ENCODE measurements around the gene RAD51B.

GRCh38 chr14:68164711-68165113 lies 345.1 kb downstream of the RAD51B start:
- TF ChIP-seq, protein P1, sequence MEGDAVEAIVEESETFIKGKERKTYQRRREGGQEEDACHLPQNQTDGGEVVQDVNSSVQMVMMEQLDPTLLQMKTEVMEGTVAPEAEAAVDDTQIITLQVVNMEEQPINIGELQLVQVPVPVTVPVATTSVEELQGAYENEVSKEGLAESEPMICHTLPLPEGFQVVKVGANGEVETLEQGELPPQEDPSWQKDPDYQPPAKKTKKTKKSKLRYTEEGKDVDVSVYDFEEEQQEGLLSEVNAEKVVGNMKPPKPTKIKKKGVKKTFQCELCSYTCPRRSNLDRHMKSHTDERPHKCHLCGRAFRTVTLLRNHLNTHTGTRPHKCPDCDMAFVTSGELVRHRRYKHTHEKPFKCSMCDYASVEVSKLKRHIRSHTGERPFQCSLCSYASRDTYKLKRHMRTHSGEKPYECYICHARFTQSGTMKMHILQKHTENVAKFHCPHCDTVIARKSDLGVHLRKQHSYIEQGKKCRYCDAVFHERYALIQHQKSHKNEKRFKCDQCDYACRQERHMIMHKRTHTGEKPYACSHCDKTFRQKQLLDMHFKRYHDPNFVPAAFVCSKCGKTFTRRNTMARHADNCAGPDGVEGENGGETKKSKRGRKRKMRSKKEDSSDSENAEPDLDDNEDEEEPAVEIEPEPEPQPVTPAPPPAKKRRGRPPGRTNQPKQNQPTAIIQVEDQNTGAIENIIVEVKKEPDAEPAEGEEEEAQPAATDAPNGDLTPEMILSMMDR (IDR thresholded peaks at IDR 0.05; ENCODE audit: low read length), result no peak
- no peak for TF ChIP-seq EZH2 (optimal IDR thresholded peaks at IDR 0.05; ENCODE audit: low read depth, low read length)
- no peak for TF ChIP-seq EZH2phosphoT487 (IDR thresholded peaks at IDR 0.05; ENCODE audit: low read length)
